ENCODE results near the gene NCF4.

Gene NCF4

GRCh38 chr22:36886016-36886415, 25.2 kb downstream of the NCF4 start:
- TF ChIP-seq, protein P1, sequence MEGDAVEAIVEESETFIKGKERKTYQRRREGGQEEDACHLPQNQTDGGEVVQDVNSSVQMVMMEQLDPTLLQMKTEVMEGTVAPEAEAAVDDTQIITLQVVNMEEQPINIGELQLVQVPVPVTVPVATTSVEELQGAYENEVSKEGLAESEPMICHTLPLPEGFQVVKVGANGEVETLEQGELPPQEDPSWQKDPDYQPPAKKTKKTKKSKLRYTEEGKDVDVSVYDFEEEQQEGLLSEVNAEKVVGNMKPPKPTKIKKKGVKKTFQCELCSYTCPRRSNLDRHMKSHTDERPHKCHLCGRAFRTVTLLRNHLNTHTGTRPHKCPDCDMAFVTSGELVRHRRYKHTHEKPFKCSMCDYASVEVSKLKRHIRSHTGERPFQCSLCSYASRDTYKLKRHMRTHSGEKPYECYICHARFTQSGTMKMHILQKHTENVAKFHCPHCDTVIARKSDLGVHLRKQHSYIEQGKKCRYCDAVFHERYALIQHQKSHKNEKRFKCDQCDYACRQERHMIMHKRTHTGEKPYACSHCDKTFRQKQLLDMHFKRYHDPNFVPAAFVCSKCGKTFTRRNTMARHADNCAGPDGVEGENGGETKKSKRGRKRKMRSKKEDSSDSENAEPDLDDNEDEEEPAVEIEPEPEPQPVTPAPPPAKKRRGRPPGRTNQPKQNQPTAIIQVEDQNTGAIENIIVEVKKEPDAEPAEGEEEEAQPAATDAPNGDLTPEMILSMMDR (IDR thresholded peaks at IDR 0.05) = no peak
- no peak for TF ChIP-seq ZFX (IDR thresholded peaks at IDR 0.05; ENCODE audit: borderline replicate concordance)
- no peak overlapping the region for H3K27ac ChIP-seq

GRCh38 chr22:36887162-36887561, 26.4 kb downstream of the NCF4 start:
- H3K27ac ChIP-seq = no peak overlapping the region
- TF ChIP-seq, protein P1 (IDR thresholded peaks at IDR 0.05) = no peak
- no peak for TF ChIP-seq ZFX (IDR thresholded peaks at IDR 0.05; ENCODE audit: borderline replicate concordance)

- H3K27ac ChIP-seq = no peak overlapping the region
- TF ChIP-seq ZFX (IDR thresholded peaks at IDR 0.05; ENCODE audit: borderline replicate concordance) = no peak
- TF ChIP-seq, protein P1 (IDR thresholded peaks at IDR 0.05) = no peak
These were observed 30.8 kb downstream of the NCF4 start for GRCh38 chr22:36891646-36892045.

DNA sequence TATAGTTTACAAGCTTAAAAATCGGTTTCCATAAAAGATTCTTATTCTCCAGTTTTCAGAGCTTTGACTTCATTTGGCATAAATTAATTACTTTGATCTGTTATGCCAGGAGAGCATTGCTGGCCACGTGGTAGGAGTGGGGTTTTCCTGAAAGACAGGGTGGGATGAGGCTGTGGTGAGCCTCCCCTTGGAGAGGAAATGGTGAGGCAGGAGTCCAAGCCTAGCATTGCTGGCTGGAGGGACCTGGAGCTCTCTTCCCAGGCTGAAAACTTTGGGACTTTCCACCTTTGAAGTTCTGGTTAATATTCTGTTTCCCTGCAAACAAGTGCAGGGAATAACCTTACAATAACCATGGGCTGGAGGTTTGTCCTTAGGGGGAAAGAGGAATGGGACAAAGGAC, 31.5 kb downstream of the NCF4 start:
- TF ChIP-seq, protein P1 (IDR thresholded peaks at IDR 0.05) = no peak
- TF ChIP-seq ZFX (IDR thresholded peaks at IDR 0.05; ENCODE audit: borderline replicate concordance) = no peak
- H3K27ac ChIP-seq = no peak overlapping the region

DNA sequence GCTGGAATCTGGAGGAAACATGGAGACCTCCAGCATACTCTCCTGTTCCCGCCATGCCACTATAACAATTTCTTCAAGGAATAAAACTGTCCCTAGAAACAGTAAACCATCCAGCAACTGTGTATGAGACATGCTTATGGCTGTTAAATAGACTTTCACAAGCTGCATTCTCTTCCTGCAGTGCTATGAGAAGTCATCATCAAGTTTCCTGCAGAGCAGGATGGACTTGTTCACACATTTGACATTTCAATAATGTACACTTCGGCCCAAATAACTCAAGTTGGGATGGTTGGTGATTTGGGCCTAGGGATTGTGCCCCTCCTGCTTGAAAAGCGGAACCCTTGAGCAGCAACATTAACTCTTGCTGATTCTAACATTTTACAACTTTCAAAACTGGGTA, 32.5 kb downstream of the NCF4 start:
- no peak overlapping the region for H3K27ac ChIP-seq
- TF ChIP-seq ZFX (IDR thresholded peaks at IDR 0.05; ENCODE audit: borderline replicate concordance) = no peak
- TF ChIP-seq, protein P1 (IDR thresholded peaks at IDR 0.05) = no peak

DNA sequence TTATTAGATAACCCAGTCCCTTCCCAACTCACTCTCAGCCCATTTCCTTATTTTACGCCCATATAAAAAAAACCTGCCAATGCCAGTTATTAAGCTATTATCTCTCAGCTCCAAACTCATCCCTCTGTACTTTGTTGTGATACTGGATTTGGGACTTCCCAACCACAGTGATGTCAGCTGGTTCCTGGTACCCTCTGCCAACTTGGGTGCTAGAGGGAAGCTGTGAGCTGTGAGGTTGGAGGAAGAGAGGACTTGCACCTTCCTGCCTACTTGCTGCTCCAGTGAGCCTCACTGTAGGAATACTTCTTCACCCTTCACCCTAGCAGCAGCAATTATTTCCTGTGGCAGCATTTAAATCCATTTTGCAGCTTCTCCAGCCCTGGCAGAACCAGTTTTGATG, 33.5 kb downstream of the NCF4 start:
- TF ChIP-seq ZFX (IDR thresholded peaks at IDR 0.05; ENCODE audit: borderline replicate concordance) = no peak
- TF ChIP-seq, protein P1 (IDR thresholded peaks at IDR 0.05) = no peak
- no peak overlapping the region for H3K27ac ChIP-seq

DNA sequence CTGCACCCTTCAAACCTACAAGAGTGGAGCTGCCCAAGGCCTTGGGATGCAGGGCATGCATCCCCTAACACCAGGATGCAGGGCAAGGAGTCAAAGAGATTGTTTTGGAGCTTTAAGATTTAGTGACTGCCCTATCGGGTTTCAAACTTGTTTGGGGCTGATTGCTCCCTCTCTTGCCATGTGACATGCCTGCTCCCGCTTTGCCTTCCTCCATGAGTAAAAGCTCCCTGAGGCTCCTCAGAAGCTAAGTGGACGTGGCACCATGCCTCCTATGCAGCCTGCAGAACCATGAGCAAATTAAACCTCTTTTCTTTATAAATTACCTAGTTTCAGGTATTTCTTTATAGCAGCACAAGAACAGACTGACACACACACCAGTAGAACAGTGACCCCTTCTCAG, 36.8 kb downstream of the NCF4 start:
- H3K27ac ChIP-seq = no peak overlapping the region
- TF ChIP-seq, protein P1 (IDR thresholded peaks at IDR 0.05) = no peak
- no peak for TF ChIP-seq ZFX (IDR thresholded peaks at IDR 0.05; ENCODE audit: borderline replicate concordance)

Data from 22Rv1 (cell line).